Measurements from ENCODE around the gene GPX4.

GRCh38 chr19:1147934-1148549 lies 44.2 kb downstream of the GPX4 start:
- TF ChIP-seq CTCF (IDR thresholded peaks at IDR 0.05 in 4 of 5, conservative IDR thresholded peaks at IDR 0.05 in 1 of 5) (no peak), POLR2A (IDR thresholded peaks at IDR 0.05) (no peak)
